Gastroesophageal sphincter (tissue), 3 donors: Measurements from ENCODE around the gene MYO18B.

ENCODE experiments used
- POLR2AphosphoS5 ChIP-seq: sonication (generic); formaldehyde crosslinking; IDR thresholded peaks from one replicate; pipeline ENCODE4 v1.6.1; 2017; ENCODE audit warnings: antibody characterized with exemption
- TF ChIP-seq, protein P1 (sequence below), 4 experiments: fragments of 200-600 bp in 2 of 4; fragments of 450-650 bp in 2 of 4; sonication (generic) in 1 of 4; IDR thresholded peaks; one replicate each; pipeline ENCODE4 v1.5.1; 2017 to 2019; ENCODE audit warnings: antibody characterized with exemption in 4 of 4, mild to moderate bottlenecking in 2 of 4, moderate library complexity in 2 of 4

DNA sequence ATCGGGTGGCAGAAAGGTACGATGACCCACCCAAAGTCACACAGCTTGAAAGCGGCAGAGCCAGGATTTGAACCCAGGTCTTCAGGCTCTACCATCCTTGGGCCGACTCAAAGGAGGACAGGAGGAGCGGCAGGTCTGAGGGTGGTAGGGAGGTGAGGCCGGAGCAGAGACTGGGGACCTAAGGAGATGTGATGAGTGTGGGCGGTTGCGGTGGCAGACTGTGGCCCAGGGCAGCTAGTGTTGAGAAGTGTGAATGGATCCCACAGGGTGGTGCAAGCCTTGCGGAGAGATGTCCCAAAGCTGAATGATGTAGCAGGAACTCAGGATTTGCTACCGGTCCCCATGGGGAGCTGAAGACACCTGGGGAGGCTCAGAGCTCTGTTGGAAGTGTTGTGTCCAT lies 180.2 kb downstream of the MYO18B start:
- TF ChIP-seq, protein P1, sequence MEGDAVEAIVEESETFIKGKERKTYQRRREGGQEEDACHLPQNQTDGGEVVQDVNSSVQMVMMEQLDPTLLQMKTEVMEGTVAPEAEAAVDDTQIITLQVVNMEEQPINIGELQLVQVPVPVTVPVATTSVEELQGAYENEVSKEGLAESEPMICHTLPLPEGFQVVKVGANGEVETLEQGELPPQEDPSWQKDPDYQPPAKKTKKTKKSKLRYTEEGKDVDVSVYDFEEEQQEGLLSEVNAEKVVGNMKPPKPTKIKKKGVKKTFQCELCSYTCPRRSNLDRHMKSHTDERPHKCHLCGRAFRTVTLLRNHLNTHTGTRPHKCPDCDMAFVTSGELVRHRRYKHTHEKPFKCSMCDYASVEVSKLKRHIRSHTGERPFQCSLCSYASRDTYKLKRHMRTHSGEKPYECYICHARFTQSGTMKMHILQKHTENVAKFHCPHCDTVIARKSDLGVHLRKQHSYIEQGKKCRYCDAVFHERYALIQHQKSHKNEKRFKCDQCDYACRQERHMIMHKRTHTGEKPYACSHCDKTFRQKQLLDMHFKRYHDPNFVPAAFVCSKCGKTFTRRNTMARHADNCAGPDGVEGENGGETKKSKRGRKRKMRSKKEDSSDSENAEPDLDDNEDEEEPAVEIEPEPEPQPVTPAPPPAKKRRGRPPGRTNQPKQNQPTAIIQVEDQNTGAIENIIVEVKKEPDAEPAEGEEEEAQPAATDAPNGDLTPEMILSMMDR (IDR thresholded peaks at IDR 0.05), result no peak
- TF ChIP-seq POLR2AphosphoS5, result no peak
